ENCODE data around the gene CLEC10A.

Gene CLEC10A

GRCh38 chr17:7094652-7095019 lies 14.6 kb upstream of the CLEC10A start:
- TF ChIP-seq REST (IDR thresholded peaks at IDR 0.05; ENCODE audit: insufficient read depth in 1 of 2, low read depth in 2 of 2, low read length in 2 of 2) (no peak), SIN3A (IDR thresholded peaks at IDR 0.05; ENCODE audit: borderline replicate concordance, insufficient read depth, low read length) (no peak)

- TF ChIP-seq SIN3A (IDR thresholded peaks at IDR 0.05; ENCODE audit: borderline replicate concordance, insufficient read depth, low read length) (no peak), POLR2AphosphoS5 (IDR thresholded peaks at IDR 0.05; ENCODE audit: low read depth, low read length) (no peak), REST (IDR thresholded peaks at IDR 0.05; ENCODE audit: insufficient read depth in 1 of 2, low read depth in 2 of 2, low read length in 2 of 2) (no peak), TAF1 (IDR thresholded peaks at IDR 0.05; ENCODE audit: borderline replicate concordance, insufficient read depth, low read length) (no peak)
Observed at GRCh38 chr17:7084088-7084487, 4.0 kb upstream of the CLEC10A start.

GRCh38 chr17:7083592-7083991 lies 3.5 kb upstream of the CLEC10A start:
- no peak for TF ChIP-seq POLR2AphosphoS5 (IDR thresholded peaks at IDR 0.05; ENCODE audit: low read depth, low read length)
- no peak for TF ChIP-seq TAF1 (IDR thresholded peaks at IDR 0.05; ENCODE audit: borderline replicate concordance, insufficient read depth, low read length)
- no peak for TF ChIP-seq FOXP2 (optimal IDR thresholded peaks at IDR 0.05; ENCODE audit: borderline replicate concordance, extremely low read depth, extremely low read length, insufficient read depth)
- TF ChIP-seq REST (IDR thresholded peaks at IDR 0.05; ENCODE audit: insufficient read depth in 1 of 2, low read depth in 2 of 2, low read length in 2 of 2), result no peak
- TF ChIP-seq SIN3A (IDR thresholded peaks at IDR 0.05; ENCODE audit: borderline replicate concordance, insufficient read depth, low read length), result no peak

- TF ChIP-seq FOXP2 (optimal IDR thresholded peaks at IDR 0.05; ENCODE audit: borderline replicate concordance, extremely low read depth, extremely low read length, insufficient read depth) (no peak), REST (IDR thresholded peaks at IDR 0.05; ENCODE audit: insufficient read depth in 1 of 2, low read depth in 2 of 2, low read length in 2 of 2) (peak; percentile 88 to 92)
Observed at GRCh38 chr17:7081341-7082062, 1.5 kb upstream of the CLEC10A start.

- TF ChIP-seq FOXP2 (optimal IDR thresholded peaks at IDR 0.05; ENCODE audit: borderline replicate concordance, extremely low read depth, extremely low read length, insufficient read depth) (no peak), POLR2AphosphoS5 (IDR thresholded peaks at IDR 0.05; ENCODE audit: low read depth, low read length) (no peak), TAF1 (IDR thresholded peaks at IDR 0.05; ENCODE audit: borderline replicate concordance, insufficient read depth, low read length) (no peak), SIN3A (IDR thresholded peaks at IDR 0.05; ENCODE audit: borderline replicate concordance, insufficient read depth, low read length) (no peak), REST (IDR thresholded peaks at IDR 0.05; ENCODE audit: insufficient read depth in 1 of 2, low read depth in 2 of 2, low read length in 2 of 2) (no peak)
Observed at GRCh38 chr17:7080456-7081041, 498 bp upstream of the CLEC10A start.
